ENCODE data around the gene SPARC.
"Not testable (repeated sequence)": the region's sequence is repeated elsewhere in the genome, so short reads cannot be mapped to it uniquely, and the experiment has no call there.

The SPARC gene, protein sequence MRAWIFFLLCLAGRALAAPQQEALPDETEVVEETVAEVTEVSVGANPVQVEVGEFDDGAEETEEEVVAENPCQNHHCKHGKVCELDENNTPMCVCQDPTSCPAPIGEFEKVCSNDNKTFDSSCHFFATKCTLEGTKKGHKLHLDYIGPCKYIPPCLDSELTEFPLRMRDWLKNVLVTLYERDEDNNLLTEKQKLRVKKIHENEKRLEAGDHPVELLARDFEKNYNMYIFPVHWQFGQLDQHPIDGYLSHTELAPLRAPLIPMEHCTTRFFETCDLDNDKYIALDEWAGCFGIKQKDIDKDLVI

DNA sequence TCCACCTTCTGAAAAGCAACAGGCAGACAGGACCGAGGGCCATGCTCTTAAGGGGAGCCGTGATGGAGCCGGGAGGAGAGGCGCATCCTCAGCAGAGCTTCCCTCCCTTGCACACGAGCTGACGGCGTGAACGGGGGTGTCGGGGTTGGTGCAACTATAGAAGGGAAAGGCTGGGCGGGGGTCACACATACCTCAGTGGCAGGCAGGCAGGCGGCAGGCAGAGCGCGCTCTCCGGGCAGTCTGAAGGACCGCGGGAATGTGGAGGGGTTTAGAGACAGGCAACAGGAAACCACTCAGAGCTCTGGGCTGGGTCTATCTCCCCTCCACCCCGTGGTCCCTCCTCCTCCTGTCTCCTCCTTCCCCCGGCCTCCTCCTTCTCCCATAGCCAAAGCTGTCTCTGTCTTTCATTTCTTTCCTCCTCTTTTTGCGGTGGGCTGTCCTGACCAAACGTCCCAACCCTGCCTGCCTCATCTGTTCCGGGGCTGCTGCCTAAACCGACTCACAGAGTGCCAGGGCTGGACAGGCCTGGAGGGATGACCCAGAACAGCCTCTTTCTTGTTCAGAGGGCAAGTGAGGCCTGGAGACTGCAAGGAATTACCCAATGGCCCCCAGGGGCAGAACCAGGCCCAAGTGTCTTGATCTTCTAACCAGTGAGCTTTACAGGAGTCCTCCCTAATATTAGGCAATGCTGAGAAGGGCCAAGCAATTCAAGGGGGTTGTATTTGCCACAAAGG, at the start of gene SPARC:
TSS of gene SPARC (minus strand) at position 242 of the 734 bp plus-strand sequence. CDS start 10,727 bp downstream, outside the sequence.
- Histone ChIP-seq H3K9me3 (no peaks in the 10 kb centered on the region), H3K27me3 (no peaks in the 10 kb centered on the region), H3K4me1 (peaks cover 0 to 41% (median 23%) of the 10 kb centered on the region in 4 donors), H3K4me3 (peak within 1 kb of the TSS; percentile 66 to 75), H3K36me3 (no peaks in the 10 kb centered on the region), H3K27ac (peak within 1 kb of the TSS; percentile 89 to 91)
- intact Hi-C loops (cut with DNase I; ENCODE audit: low total_unique reads): no loop called here
- DNase-seq: peak; percentile 94 to 96
- TF ChIP-seq, protein P1, sequence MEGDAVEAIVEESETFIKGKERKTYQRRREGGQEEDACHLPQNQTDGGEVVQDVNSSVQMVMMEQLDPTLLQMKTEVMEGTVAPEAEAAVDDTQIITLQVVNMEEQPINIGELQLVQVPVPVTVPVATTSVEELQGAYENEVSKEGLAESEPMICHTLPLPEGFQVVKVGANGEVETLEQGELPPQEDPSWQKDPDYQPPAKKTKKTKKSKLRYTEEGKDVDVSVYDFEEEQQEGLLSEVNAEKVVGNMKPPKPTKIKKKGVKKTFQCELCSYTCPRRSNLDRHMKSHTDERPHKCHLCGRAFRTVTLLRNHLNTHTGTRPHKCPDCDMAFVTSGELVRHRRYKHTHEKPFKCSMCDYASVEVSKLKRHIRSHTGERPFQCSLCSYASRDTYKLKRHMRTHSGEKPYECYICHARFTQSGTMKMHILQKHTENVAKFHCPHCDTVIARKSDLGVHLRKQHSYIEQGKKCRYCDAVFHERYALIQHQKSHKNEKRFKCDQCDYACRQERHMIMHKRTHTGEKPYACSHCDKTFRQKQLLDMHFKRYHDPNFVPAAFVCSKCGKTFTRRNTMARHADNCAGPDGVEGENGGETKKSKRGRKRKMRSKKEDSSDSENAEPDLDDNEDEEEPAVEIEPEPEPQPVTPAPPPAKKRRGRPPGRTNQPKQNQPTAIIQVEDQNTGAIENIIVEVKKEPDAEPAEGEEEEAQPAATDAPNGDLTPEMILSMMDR (IDR thresholded peaks at IDR 0.05): peak in 1 of 2 experiments; percentile 3

DNA sequence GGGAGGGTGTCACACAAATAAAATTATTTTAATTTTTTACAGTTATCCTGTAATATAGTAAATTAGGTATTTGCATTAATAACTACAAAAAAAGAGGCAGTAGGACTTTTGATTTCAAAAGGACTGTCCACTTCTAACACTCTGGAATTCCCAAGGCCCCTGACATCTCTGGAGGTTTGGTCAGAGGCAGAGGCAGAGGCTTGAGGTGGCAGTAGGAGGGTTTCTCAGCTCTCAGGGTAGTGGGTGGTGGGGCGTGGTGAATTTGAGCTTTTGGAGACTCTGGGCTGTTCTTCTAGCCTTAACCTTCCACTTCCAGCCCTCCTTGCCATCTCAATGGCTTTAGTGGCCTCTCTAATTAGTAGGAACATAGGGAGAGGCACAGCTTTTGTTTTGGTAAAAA, 48.9 kb upstream of the SPARC start:
- intact Hi-C loops (cut with DNase I; ENCODE audit: low total_unique reads): no loop called here
- Histone ChIP-seq H3K4me1 (peaks cover 0 to 23% (median 11%) of the 10 kb centered on the region in 4 donors), H3K4me3 (no peak overlapping the region), H3K27me3 (no peaks in the 10 kb centered on the region), H3K36me3 (no peaks in the 10 kb centered on the region), H3K27ac (no peak overlapping the region), H3K9me3 (no peaks in the 10 kb centered on the region)
- no peak for DNase-seq
- TF ChIP-seq, protein P1 (IDR thresholded peaks at IDR 0.05): no peak

DNA sequence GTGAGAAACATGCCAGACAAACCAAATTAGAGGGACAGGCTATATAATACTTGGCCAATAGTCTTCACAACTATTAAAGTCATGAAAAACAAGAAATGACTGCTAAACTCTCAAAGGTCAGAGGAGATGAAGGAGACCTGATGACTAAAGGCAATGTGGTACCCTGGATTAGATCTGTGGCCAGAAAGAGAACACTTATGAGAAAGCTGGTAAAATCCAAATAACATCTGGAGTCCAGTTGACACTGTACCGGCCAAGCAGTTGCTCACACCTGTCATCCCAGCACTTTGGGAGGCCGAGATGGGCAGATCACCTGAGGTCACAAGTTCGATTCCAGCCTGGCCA, 47.3 kb upstream of the SPARC start:
- intact Hi-C loops (cut with DNase I; ENCODE audit: low total_unique reads): no loop called here
- Histone ChIP-seq H3K27me3 (no peaks in the 10 kb centered on the region), H3K9me3 (no peaks in the 10 kb centered on the region), H3K27ac (no peak overlapping the region), H3K4me3 (no peak overlapping the region), H3K36me3 (peaks cover 0 to 7% (median 0%) of the 10 kb centered on the region in 3 donors), H3K4me1 (peaks cover 0 to 8% (median 0%) of the 10 kb centered on the region in 4 donors)
- TF ChIP-seq, protein P1 (IDR thresholded peaks at IDR 0.05): no peak
- DNase-seq: no peak

DNA sequence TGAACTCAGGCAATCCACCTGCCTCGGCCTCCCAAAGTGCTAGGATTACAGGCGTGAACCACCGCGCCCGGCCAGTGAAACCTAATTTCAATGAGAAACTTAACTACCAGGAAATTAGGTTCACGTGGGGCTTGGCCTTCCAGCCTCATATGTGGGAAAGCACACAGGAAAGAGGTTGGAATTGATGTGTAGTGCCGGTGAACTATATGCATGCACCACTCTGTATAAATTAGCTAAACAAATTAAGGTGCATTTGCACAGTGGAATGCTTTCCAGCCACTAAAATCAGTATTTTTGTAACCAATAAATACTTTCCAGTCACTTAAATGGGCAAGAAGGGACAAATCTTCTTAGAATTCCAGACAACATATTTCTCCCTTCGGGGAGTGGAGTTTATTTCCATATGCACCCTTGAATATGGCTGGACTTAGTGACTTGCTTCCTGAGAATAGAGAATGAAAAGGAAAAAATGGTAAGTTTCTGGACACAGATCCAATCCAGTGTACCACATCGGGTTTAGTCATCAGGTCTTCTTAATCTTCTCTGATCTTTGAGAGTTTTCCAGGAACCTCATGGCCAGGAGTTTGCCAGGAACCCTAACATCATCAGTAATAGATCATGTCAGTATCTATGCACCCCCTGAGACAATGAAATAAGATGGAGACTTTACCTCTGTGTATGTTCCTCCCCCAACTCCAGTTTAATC, 46.8 kb upstream of the SPARC start:
- H3K4me1 ChIP-seq: peaks cover 0 to 7% (median 0%) of the 10 kb centered on the region in 4 donors
- intact Hi-C loops (cut with DNase I; ENCODE audit: low total_unique reads): no loop called here
- TF ChIP-seq, protein P1 (IDR thresholded peaks at IDR 0.05): no peak
- no peak overlapping the region for H3K27ac ChIP-seq
- H3K36me3 ChIP-seq: peaks cover 0 to 7% (median 0%) of the 10 kb centered on the region in 3 donors
- H3K4me3 ChIP-seq: no peak overlapping the region
- no peaks in the 10 kb centered on the region for H3K27me3 ChIP-seq
- H3K9me3 ChIP-seq: no peaks in the 10 kb centered on the region
- no peak for DNase-seq

DNA sequence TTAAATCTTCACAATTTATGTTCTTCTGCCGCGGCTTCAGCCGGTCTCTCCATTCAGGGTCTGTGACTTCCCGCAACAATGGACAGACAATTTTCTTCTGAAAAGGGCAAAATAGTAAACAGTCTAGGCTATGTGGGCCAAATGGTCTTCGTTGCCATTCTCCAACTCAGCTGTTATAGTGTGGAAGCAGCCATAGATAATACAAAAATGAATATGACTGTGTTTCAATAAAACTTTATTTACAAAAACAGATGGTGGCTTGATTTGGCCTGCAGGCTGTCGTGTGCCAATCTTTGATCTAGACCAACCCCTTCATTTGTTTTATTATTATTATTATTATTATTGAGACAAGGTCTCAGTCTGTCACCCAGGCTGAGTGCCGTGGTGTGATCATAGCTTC, 43.7 kb upstream of the SPARC start:
- no peaks in the 10 kb centered on the region for H3K27me3 ChIP-seq
- H3K4me3 ChIP-seq: no peak overlapping the region
- peaks cover 0 to 7% (median 0%) of the 10 kb centered on the region in 3 donors for H3K36me3 ChIP-seq
- H3K4me1 ChIP-seq: no peaks in the 10 kb centered on the region
- H3K27ac ChIP-seq: no peak overlapping the region
- H3K9me3 ChIP-seq: no peaks in the 10 kb centered on the region
- intact Hi-C loops (cut with DNase I; ENCODE audit: low total_unique reads): no loop called here
- TF ChIP-seq, protein P1 (IDR thresholded peaks at IDR 0.05): no peak
- DNase-seq: no peak

DNA sequence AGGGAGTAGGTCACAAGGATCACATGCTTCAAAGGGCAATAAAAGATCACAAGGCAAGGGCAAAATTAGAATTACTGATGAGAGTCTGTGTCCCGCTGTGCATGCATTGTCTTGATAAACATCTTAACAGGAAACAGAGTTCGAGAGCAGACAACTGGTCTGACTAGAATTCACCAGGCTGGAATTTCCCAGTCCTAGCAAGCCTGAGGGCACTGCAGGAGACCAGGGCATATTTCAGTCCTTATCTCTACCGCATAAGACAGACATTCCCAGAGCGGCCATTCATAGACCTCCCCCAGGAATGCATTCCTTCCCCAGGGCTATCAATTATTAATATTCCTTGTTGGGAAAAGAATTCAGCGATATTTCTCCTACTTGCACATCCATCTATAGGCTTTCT, 42.9 kb upstream of the SPARC start:
- H3K36me3 ChIP-seq; intact Hi-C loops (cut with DNase I; ENCODE audit: low total_unique reads); H3K4me1 ChIP-seq; H3K4me3 ChIP-seq; H3K27me3 ChIP-seq; H3K27ac ChIP-seq; H3K9me3 ChIP-seq; DNase-seq: not testable (repeated sequence)

Data from tibial artery (tissue), 4 donors.